SK-N-MC (cell line): Measurements from ENCODE around the gene ABCF2.

Source experiments
- EZH2 ChIP-seq: fragments of 200-600 bp; sonication (generic); IDR thresholded peaks from one replicate; pipeline ENCODE4 v1.6.1; 2017; ENCODE audit warnings: antibody characterized with exemption
- FOXP2 ChIP-seq: optimal IDR thresholded peaks from 2 replicates; pipeline ENCODE3; 2011; ENCODE audit warnings: mild to moderate bottlenecking, moderate library complexity; ENCODE audit not compliant: insufficient read depth; ENCODE audit errors: extremely low read length, control extremely low read depth
- POLR2AphosphoS5 ChIP-seq: IDR thresholded peaks from 2 replicates; pipeline ENCODE4 v1.6.1; 2012; ENCODE audit warnings: mild to moderate bottlenecking, low read depth, low read length, borderline replicate concordance

GRCh38 chr7:151271699-151272355, 44.8 kb upstream of the ABCF2 start:
- no peak for TF ChIP-seq EZH2
- TF ChIP-seq POLR2AphosphoS5 = no peak
- TF ChIP-seq FOXP2 = no peak
